GM19043 (cell line): ENCODE data around the gene COQ4.
"Not testable (repeated sequence)": the region's sequence is repeated elsewhere in the genome, so short reads cannot be mapped to it uniquely, and the experiment has no call there.

ENCODE experiments used
- ATAC-seq: cut with Tn5 transposase; IDR thresholded peaks from one replicate; pipeline ENCODE4 v1.9.1; 2021; ENCODE audit warnings: low read depth; ENCODE audit not compliant: unreplicated experiment

COQ4 gene

DNA sequence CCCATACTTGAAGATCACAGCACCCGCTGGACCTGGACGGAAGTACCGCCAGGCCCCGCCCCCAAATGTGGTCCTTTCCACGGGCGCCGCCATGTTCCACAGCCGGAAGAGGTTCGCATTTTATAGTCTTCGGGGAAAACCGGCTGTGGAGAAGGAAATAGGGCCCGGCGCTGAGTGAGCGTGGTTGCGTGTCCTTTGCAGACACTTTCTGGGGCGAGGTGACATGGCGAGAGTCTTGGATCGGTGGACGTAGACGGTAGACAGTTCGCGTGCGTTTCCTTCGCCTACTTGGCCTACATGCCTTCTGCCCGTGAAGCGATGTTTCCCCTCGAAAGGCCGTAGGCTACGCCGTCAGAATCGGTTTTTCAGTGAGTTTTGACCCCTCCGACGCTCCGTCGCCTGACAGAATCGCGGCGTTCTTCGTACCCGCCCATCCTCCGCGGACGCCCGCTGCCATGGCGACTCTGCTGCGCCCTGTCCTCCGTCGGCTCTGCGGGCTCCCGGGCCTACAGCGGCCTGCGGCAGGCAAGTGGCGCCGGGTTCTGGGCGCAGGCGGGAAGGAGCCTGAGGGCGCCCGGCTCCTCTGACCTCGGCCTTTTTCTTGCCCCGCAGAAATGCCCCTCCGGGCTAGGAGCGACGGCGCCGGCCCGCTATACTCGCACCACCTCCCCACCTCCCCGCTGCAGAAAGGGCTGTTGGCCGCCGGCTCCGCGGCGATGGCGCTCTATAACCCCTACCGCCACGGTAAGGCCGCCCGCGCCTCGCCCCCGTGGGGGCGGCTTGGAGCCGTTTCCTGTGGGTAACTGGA is at the start of gene COQ4, which contains the start of gene TRUB2:
Gene COQ4 (plus strand): TSS at position 436 of the 808 bp plus-strand sequence. CDS start 20 bp downstream, at position 456.
Gene TRUB2 (minus strand): TSS at position 44 of the 808 bp plus-strand sequence. CDS start 39 bp downstream, at position 5.
- peak; percentile 86 for ATAC-seq

DNA sequence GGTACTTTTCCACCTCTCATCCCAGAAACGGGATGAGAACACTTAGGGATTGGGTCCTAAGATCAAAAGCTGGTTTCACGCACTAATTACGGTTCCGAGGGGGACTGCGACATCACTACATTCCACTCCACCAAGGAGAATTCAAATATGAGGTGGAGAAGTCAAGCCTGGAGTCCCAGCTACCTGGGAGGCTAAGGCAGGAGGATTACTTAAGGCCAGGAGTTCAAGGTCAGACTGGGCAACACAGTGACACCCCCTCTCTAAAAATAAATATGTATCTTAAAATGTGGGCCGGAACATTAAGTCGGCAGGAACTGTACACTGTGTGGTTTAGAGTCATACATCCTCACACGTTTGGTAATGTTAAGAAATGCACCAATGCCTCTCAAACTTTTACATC is 48.4 kb upstream of the COQ4 start:
- no peak for ATAC-seq

DNA sequence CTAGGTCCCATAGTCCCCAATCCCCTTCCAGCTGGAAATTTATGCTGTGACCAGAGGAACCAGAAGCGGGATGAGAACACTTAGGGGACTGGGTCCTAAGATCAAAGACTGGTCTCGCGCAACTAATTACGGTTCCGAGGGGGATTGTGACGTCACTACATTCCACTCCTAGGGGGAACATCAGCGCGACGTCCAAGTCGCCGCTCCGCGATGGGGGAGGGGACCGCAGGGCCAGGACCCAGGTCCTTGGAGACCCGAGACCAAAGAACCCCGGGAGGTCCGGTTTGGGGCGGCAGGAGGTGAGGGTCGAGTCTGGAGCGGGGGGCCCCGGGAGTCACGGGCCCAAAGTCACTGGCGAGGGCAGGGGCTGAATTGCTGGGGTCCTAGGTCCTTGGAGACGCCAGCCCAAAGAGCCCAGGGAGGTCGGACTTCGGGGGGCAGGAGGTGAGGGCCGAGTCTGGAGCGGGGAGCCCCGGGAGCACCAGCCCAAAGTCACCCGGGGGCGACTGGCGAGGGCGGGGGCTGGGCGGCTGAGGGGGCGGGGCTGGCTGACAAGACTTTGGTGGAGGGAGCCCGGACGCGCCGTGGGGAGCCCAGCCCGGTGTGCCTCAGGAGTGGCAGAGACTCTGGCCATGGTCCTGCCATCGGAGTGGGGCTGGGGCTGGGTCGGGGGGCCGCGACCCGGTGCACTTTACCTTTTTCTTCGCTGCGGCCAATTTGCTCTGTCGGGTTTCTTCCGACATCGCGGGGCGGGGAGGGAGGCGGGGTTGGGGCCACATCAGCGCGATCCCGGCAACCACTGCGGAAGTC is 47.2 kb upstream of the COQ4 start, which contains the start of gene GOLGA2:
Gene GOLGA2 (minus strand): TSS at position 810 of the 810 bp plus-strand sequence. CDS start 31 bp downstream, at position 779.
- peak; percentile 38 for ATAC-seq

GRCh38 chr9:128276008-128276573 is 46.5 kb upstream of the COQ4 start, which contains the start of gene SWI5:
SWI5 (plus strand) TSS chr9:128276276.
- peak; percentile 92 for ATAC-seq

GRCh38 chr9:128276574-128277270 is 45.9 kb upstream of the COQ4 start:
- ATAC-seq: no peak

GRCh38 chr9:128279088-128280073 is 43.3 kb upstream of the COQ4 start:
- not testable (repeated sequence) for ATAC-seq

DNA sequence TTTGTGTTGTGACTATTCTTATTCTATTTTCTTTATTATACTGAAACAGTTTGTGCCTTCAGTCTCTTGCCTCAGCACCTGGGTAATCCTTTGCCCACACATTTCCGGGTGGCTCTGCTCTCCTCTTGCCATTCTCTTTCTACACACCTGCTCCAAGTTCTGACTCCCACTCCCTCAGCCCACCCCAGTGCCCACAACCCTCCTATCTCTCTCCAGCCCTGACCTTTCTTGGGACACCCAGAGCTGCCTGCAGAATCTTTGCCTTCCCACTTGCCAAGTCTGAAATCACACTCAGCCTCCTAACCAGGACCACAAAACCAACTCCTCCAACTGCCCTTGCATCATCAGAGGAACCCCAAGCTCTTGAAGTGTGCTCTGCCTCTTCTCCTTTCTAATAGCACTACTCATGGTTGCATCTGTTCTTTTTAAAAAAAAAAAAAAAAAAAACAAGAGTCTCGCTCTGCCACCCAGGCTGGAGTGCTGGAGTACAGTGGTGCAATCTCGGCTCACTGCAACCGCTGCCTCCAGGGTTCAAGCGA is 42.5 kb upstream of the COQ4 start:
- no peak for ATAC-seq

DNA sequence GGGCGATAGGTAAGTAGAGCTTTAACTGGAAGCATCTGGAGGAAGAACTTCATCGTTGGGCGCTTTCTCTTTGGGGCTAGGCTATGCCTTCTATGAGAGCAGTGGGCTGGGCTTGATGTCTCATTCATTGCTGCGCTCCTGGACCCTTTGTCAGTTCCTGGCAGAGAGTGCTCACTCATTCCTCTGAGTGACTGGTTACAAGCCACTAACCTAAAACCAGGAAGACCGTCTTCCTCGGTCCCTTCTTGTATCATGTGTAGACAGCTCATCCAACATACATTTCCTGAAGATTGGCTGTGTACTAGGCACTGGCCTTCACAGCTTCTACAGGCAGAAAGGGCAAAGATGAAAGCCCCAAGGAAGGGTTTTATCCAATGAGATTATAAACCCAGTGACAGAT is 40.1 kb upstream of the COQ4 start:
- no peak for ATAC-seq

DNA sequence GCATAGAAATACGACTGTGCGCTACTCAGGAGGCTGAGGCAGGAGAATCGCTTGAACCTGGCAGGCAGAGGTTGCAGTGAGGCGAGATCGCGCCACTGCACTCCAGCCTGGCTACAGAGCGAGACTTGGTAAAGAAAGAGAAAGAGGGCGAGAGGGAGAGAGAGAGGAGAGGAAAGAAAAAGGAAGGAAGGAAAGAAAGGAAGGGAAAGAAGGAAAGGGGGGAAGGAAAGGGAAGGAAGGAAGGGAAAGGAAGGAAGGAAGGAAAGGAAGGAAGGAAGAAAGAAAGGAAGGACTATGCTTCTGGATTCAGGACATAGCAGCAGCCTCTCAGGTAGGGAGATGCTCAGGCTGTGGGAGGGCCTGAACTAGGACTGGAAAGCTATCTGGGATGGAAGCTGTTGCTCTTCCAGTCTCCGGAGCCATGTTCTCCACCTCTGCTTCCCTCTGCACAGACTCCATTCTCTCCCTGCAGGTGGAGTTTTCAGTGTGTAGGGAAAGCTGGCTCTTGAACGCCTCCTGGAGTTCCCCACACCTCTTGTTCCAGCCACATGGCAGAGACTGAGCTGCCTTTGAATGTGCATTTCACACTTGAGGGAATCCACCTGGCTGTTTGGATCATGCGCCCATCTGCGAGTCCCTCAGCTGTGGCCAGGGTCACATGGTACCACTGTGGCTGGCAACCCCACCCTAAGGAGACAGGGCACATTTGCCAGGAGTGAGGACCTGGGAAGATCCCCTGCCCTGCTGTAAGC is 37.4 kb upstream of the COQ4 start:
- no peak for ATAC-seq

DNA sequence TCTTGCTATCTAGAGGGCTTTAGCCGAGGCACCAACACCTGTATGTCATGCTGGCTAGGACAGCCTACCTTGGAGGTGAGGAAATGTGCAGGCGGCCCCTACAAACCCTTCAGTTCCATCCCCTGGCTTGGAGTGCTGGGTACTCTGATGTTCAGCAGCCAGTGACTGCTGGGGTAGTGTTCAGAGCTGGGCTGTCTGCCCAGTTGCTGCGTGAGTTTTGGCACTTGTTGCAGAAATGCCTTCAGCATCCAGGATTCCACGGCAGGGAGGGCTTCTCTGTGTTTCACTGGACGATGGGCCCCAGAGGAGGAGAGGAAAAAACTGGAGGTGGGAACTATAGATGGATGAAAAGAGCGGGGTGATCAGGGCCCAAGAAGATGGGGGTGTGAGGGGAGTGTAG is 36.2 kb upstream of the COQ4 start:
- no peak for ATAC-seq

DNA sequence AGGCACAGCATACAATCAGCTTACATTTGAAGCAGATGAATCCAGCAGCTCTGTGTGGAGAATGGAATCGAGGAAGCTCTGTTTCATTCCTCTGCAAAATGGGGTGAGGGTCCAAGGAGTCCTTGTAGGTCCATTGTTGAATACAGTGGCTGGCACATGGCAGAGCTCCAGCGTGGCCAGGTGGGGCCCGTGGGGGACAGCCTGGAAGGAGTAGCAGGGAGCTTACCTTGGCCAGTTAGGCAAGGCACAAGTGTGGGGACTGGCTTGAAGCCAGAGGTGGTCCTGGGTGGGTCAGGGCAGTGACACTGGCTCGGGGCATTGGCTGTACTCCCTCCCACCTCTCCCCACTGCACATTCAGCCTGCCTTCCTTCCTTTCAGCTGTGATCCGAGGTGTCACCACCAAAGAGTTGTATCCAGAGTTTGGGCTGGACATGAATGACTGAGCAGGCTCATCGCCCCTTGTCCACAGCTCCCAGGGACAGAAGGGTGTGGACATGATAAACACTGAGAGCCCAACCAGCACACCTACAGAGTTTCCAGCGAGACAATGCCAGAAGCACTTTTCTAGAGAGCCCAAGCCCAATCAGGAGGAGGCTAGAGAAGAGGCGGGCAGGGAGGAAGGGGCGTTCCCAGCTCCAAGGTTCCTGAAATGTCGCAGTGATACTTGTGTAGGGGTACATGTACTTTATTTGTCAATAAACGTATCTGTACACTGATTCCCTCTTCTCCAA is 34.2 kb upstream of the COQ4 start:
- no peak for ATAC-seq

GRCh38 chr9:128292009-128292408 is 30.6 kb upstream of the COQ4 start:
- ATAC-seq: no peak

DNA sequence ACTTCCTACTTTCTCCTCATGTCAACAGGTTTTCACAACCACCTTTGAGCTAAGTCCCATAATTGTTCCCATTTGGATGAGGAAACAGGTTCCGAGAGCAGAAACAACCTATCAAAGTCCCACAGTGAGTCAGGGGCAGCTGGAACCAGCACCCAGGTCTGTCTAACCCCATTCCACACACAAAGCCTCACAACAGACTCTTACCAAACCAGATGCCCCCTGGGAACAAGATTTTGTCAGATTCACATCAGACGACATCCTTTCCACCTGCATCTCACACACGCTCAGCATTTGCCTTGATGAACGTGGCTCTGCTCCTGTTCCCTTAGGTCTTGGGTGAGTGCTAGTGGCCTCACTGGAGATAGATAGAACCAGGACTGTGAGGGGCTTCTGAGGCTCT is 29.5 kb upstream of the COQ4 start:
- no peak for ATAC-seq

GRCh38 chr9:128294142-128294541 is 28.5 kb upstream of the COQ4 start:
- no peak for ATAC-seq

DNA sequence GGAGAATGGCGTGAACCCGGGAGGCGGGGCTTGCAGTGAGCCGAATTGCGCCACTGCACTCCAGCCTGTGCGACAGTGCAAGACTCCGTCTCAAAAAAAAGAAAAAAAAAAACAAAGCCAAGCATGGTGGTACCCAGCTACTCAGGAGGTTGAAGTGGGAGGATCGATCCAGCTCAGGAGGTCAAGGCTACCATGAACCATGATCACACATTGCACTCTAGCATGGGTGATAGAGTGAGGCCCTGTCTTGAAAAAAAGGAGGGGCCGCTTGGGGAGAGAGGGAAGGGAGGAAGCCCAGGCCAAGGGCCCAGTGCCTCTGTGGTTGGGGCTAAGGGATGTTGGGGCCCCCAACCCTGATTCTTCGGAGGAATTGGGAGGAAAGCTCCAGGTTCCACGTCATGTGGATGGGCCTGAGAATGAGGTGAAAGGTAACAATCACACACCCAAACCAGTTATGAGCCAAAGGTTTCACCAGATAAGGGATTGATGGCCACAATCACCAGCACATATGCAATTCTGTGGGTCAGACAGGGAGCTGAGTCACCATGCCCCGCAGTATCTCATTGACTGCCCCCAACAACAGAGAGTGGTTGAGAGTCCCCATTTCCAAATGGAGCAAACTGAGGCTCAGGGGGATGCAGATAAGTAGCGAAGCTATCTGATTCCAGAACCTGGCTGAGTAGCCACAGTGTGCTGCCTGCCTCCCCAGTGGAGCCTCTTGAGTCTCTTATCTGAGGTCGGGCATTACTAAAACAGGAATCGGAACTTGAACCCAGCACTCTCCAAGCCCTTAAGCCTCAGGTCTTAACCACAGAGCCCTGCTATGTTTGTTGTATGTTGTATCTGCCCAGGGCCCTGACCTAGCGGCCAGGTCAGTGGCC is 26.1 kb upstream of the COQ4 start:
- no peak for ATAC-seq

DNA sequence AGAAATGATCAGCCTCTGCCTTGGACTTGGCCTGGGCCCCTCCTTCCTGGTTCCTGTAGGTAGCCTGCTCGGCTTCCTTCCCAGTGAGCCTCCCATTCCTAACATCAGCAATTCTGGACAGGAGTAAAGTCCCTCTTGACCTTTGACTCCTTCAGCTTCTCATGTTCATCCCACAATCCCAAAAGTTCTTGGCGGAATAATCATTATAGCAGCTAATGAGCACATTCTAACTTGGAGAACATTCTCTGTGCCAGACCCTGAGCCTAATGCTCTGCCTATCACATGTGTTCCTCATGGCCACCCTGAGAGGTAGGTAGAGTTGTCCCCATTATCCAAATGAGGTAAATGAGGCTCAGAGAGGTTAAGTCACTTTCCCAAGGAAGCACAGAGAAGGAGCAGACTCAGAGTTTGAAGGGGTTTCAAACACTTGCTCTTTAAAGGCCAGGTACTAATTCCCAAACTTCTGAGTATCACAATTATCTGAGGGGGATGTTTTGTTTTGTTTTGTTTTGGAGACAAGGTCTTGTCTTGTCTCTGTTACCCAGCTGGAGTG is 25.3 kb upstream of the COQ4 start:
- ATAC-seq: no peak
